SK-N-DZ (cell line): Measurements from ENCODE around the gene CYYR1. TPM values are rescaled to one million over a fixed set of nuclear protein-coding genes. Genes with fewer than 3 reads are reported as not detected.
A peak's percentile ranks its signal among the peaks of the same experiment; 100 is the strongest.

ENCODE experiments used
- DNase-seq: peaks from one replicate; pipeline ENCODE4 v3.0.0-alpha.2; 2015; ENCODE audit warnings: low spot score
- polyA plus RNA-seq, 2 experiments: library from polyadenylated mRNA; depleted of rRNA; stranded (reverse); fragments of >200 nt; gene quantifications; 2 replicates each; pipeline ENCODE4 v1.2.3, GENCODE V29; 2014

CYYR1 gene
- 0.15 TPM in 1 of 2 replicates, not detected in the other for polyA plus RNA-seq (2014; cell fraction: cytosol; rRNA removed)
- polyA plus RNA-seq (2014; cell fraction: nucleus; rRNA removed), result 0.21 TPM in 1 of 2 replicates, not detected in the other

DNA sequence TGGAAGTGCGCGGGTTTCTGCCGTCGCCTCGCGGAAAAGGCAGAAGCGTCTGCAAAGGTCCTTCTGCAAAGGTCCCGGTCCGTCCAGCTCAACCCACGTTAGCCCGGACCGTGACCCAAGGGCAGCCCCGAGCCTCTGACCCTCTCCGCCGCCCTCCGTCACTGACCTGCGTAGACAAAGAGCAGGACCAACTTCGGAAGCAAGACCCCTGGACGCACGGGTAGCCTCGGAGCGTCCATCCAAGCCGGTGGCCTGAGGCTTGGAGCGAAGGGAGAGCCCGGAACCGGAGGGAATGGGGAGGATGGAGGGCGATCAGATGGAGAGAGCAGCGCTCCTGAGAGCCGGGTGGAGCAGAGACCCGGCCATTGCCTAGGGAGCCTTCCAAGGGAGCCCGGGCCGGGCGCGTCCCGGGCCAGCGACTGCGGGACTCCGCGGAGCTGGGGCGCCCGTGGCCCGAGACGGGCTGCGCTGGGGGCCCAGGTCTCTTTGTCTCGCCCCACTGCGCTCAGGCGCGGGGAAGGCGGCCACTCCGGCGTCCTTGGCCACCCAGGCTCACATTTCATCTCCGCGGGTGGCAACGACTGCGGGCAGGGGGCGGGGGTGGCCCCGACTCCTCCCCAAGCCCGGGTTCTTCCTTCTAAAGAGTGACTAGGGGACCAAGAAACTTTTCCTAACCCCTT is at the start of gene CYYR1:
Gene CYYR1 (minus strand): TSS at position 585 of the 680 bp plus-strand sequence. CDS start 346 bp downstream, at position 239.
- no peak for DNase-seq

- DNase-seq, result no peak
Measured at GRCh38 chr21:26617176-26617575, 44.1 kb upstream of the CYYR1 start.

DNA sequence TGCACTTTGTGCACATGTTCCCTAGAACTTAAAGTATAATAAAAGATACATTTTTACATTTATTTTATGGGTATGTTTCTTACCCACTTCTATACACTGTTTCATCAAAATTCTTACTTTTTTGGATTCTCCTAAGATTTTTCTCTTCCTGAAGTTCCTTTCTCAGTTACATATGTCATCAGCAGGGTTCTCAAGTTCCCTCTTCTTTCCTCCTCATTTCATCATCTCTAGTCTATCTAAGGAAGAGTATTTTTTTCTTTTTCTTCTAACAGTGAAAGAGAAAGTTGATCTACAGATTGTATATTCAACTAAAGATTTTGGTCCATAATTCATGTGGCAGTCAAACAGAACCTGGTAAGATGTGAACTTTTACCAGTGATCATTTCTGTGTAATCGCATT is 41.2 kb upstream of the CYYR1 start:
- no peak for DNase-seq

DNA sequence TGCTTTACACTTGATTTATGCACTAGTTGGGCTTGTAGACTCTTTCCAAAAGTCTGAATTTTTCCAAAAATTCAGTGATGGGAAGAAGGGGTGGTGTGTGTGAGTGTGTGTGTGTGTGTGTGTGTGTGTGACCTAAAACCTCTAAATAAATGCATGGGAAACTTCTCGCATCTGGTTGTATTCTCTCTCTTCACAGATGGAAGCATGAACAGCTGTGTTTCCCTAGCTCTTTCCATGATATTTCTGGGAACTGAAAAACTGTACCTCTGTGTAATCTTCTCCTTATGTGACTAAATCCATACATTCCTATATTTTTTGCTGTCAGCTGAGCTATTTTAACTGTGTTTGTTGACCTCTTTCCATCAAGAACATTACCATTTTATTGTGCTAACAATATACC is 26.2 kb upstream of the CYYR1 start:
- DNase-seq, result no peak

DNA sequence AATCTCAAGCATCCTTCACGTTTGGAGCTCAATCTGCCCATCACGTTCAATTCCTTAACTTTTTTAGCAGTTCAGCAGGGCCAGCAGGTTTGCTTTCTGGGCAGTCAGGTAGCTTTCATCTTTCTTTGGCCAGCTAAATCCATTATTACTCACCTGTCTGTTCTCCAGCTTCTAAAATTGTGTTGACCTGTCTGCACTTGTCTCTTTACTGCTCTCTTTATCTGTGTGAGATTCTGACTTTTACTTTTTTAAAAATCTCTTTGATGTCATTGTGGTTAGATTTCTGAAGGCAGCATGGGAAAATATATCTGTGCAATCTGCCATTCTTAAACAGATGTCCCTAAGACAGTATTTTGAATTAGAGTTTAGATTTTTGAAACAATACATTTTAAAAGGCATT is 24.9 kb upstream of the CYYR1 start:
- no peak for DNase-seq

GRCh38 chr21:26597031-26597430 is 23.9 kb upstream of the CYYR1 start:
- no peak for DNase-seq

DNA sequence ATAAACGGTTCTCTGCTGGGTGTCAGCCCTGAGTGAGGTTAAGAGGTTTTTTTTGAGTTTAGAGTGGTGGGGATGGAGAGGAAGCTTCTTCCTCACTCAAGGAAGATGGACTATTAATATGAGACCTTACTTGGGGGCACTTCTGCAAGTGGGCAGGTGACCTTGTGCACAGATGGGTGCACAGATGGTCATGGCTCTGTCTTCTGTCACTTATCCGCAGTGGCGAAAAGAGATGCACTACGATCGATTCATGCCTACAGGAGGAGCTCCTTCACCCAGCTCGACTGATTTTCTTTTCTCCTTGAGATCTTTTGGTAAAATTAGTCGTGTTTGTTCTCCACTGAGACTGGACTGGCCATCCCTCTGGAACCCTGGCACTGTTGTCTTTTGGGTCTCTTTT is 22.9 kb upstream of the CYYR1 start:
- peak; percentile 24 for DNase-seq

DNA sequence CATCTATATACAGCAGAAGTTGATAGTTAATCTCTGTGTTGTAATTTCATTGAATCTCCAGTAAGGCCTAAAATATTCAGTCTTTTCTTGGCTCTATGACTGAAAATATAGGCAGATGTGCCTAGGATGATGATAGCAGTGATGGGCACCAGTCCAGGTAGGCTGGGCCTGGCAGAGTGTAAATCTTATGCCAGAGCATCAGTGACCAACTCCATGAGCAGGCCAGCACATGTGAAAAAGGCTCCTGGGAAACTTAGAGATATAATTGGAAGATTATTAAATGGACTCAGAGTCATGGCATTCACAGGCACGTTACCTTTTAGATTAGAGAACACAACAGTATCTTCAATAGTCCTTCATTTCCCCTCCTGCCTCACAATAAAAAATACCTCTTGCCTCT is 20.7 kb upstream of the CYYR1 start:
- DNase-seq, result no peak

- DNase-seq, result no peak
Measured at GRCh38 chr21:26591543-26591942, 18.5 kb upstream of the CYYR1 start.

DNA sequence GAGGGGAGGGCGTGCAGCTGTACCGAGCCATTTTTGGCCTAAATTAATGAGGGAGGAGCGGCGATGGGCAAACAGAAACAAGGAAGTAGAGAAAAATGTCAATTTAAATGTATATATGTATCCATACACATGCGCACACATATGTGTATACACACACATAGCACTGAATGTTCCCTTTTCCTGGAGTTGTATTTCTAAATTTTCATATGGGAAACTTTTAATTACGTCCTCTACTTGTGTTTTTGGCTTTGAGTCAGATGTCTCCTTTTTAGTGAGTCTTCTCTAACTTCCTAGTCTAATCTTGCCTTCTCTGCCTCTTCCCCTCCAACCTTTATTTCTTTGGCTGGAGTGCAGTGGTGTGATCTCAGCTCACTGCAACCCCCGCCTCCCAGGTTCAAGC is 15.4 kb upstream of the CYYR1 start:
- DNase-seq, result no peak

DNA sequence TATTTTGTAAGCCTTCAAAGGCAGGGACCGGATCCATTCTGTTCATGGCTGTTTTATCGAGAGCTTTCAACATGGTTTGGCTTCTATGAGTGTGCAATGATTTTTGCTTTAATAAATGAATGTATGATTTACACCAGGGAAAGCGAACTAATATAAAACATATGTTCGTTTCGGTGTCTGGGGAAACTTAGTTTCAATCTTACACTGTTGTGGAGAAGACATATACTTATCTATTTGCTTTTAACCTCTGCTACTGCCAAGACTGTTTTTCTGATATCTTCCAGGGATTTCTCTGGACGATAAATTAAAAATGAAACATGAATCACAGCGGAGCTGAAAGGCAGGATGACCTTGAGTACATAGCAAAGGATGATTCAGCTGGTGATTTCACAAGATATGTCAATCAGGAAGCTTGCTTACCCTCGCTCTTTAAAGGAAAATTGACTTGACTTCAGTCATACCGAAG is 14.7 kb upstream of the CYYR1 start:
- DNase-seq, result peak; percentile 94

DNA sequence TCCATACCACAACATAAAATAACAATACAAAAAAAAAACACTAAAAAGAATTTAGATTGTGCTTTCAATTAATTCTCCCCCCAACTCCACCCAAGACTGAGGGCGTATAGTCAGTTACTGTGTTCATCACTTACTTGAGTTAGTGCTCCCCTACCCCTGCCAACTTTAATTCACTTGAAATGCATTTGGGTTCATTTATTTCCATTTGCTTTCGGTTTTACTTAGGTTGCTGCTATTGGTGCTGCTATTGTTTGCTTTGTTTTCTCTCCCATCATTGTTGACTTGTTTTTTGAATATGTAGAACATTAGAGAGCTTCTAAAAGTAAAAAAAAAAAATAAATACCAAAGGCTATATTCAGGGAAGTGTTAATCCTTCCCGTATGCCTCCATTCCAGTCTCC is 10.7 kb upstream of the CYYR1 start:
- no peak for DNase-seq

DNA sequence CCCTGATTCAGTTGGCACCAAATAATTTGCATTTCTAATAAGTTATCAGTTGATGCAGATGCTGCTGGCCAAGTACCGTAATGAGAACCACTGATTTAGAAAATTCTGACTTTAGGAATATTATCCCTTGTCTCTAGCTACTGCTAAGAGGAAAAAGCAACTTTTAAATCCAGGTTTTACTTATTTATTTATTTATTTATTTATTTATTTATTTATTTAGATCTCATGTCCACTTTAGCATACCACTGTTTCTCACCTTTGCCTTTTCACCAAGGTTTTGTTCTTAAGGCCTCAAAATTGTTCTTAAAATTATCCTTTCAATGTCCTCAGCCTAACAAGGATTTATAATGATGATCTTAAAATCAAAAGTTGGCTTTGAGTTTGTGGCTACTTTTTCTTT is 8.7 kb upstream of the CYYR1 start:
- no peak for DNase-seq

GRCh38 chr21:26572076-26572701 is 897 bp downstream of the CYYR1 start:
- no peak for DNase-seq

DNA sequence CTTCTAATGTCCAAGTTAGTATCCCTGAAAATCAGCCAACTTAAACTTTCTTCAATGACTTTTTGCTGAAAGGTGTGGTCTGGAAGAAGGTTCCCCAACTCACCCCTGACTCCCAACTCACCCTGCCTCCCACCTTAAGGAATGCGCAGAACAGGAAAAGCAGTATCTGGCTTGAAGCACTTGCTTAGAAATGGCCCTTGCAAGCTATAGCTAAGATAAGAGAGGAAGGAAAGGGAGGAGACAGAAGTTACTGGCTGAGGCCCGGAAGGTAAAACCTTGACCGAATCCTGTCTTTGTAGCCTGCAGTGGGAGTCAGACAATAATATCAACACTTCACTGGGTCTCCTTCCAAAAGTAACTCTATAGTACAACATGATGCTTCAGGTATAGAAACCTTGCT is 2.9 kb downstream of the CYYR1 start:
- DNase-seq, result no peak

DNA sequence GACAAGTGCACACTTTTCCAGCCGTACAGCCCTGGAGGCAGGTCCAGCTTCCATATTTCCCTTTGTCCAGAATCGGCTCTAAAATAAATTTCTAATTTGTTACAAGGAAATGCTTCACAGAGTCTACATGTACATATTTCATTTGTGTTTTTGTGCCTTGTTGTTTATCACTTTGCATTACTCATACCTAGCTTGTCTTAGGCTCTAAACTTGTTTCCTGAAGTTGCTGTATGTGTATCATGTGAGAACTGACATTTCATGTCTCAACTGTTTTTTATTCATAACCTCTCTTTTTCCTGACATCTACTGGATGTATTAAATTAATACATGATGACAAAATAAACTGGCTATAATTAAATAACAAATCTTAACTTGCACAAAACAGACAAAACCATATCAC is 7.5 kb downstream of the CYYR1 start:
- no peak for DNase-seq

DNA sequence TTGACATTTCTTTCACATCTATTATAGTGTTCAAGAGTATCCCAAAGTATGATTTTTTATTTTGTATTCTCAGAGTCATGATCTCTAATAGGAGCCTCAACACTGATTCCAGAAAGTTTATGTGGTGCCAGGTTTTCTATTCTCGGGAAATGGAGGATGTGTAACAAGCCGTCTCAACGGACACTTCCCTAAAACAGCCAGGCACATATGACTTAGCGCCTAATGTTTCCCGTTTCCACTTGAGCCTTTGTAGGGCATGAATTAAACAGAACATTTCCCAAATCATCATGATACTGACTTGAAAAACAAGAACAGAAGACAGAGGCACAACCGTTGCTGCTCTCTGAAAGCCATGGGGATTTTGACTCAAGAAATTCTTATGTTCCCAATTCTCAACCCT is 8.0 kb downstream of the CYYR1 start:
- no peak for DNase-seq

DNA sequence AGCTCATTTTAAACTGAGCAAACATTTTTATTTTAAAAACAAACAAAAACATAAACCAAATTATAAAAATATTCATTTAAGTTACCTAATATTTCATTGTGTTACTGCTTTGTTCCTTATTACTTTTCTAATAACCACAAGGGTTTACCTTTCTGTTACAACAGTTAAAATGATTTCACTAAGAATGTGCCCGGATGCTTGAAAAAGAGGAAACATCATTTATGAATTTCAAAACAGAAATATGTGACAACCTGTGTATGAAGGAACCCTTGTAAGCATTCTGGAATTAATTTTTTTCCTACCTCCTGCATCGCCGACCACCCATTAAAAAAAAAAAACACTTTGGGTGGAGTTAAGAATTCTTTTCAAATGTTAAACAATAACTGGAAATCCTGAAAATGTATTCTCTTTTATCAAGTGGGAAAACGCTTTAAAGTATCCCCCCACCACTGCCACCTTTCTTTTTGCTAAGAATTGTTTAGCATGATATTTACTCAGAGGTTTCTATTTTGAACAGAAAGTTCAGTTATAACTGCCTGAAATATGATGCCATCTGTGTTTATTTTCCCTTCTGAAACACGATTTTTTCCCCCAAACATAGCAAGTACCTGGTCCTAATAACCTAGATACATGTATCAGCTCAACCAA is 9.1 kb downstream of the CYYR1 start:
- no peak for DNase-seq

DNA sequence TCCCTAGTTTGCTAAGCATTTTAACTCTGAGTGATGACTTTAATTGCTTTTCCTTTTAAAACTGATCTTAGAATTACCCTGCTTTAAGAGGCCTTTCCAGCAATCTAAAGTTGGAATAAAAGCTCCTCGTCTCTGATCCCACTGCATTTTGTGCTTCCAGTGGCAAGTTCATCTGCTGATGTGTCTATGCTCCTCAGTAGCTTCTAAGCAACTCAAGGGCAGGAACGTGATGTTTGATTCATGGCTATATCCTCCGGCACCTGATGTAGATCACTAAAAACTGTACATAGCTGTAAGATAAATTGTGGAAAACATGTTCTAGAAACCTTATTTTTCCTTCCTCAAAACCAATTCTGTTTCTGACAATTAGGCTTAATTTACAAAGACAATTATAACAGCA is 12.5 kb downstream of the CYYR1 start:
- no peak for DNase-seq

GRCh38 chr21:26559099-26559498 is 14.0 kb downstream of the CYYR1 start:
- DNase-seq, result no peak

DNA sequence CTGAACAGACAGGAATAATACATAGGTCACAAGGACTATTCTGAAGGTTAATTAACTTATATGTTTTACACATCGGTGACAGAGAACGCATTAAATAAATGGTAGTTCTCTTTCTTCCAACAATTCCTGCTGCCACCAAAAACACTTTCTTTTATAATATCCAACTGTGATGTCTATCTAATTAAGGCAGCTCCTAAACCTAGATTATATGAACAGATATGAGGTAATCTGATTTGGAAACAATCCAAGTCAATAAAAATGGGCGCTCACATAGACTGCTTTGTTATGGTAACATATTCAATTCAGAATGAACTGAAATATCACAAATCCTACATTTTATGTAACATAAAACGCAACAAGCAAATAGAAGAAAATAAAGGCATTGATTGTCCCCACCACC is 16.0 kb downstream of the CYYR1 start:
- peak; percentile 59 for DNase-seq

- peak; percentile 76 for DNase-seq
Measured at GRCh38 chr21:26555540-26556146, 17.4 kb downstream of the CYYR1 start.
